GM12878 (cell line): ENCODE data around the gene TMEM87A.

Experiments used
- ATF2 ChIP-seq: IDR thresholded peaks from 2 replicates; pipeline ENCODE4 v1.6.1; 2012; ENCODE audit warnings: low read length, inconsistent platforms
- BHLHE40 ChIP-seq, 2 experiments: fragments of 450-650 bp in 1 of 2; IDR thresholded peaks; 2 replicates each; pipeline ENCODE4 v1.6.1; 2011 to 2017; ENCODE audit warnings: low read depth in 2 of 2, borderline replicate concordance in 1 of 2, improper control_type of control experiment in 1 of 2, low read length in 1 of 2, mild to moderate bottlenecking in 1 of 2
- CTCF ChIP-seq, 3 experiments: IDR thresholded peaks in 2 of 3; conservative IDR thresholded peaks in 1 of 3; 2 replicates each; pipeline ENCODE4 v1.5.1; 2011; ENCODE audit warnings: low read depth in 3 of 3, low read length in 3 of 3, mild to moderate bottlenecking in 3 of 3, control low read depth in 2 of 3, moderate library complexity in 2 of 3, inconsistent platforms in 1 of 3, mixed read lengths in 1 of 3; ENCODE audit not compliant: control insufficient read depth in 2 of 3, insufficient read depth in 1 of 3; ENCODE audit errors: extremely low read depth in 1 of 3
- EED ChIP-seq: sonication (generic); IDR thresholded peaks from 2 replicates; pipeline ENCODE4 v1.6.1; 2016; ENCODE audit warnings: antibody characterized with exemption, low read depth
- EP300 ChIP-seq, 2 experiments: fragments of 150-350 bp in 1 of 2; IDR thresholded peaks; 2 replicates each; pipeline ENCODE4 v1.6.1; 2011 to 2012; ENCODE audit warnings: low read depth in 2 of 2, low read length in 2 of 2, borderline replicate concordance in 1 of 2, improper control_type of control experiment in 1 of 2, inconsistent platforms in 1 of 2; ENCODE audit not compliant: control insufficient read depth in 1 of 2
- ESRRA ChIP-seq: IDR thresholded peaks from 2 replicates; pipeline ENCODE4 v1.6.1; 2012; ENCODE audit warnings: mild to moderate bottlenecking, low read length, improper control_type of control experiment
- GABPA ChIP-seq: IDR thresholded peaks from 2 replicates; pipeline ENCODE4 v1.6.1; 2014; ENCODE audit warnings: antibody characterized with exemption, low read depth, mild to moderate bottlenecking, inconsistent platforms
- POLR2A ChIP-seq: IDR thresholded peaks from 2 replicates; pipeline ENCODE4 v1.6.1; 2011; ENCODE audit warnings: low read depth, mild to moderate bottlenecking, low read length
- POLR2AphosphoS5 ChIP-seq: IDR thresholded peaks from 2 replicates; pipeline ENCODE4 v1.6.1; 2011; ENCODE audit warnings: mild to moderate bottlenecking, low read length, inconsistent platforms
- RELB ChIP-seq: fragments of 450-650 bp; IDR thresholded peaks from 2 replicates; pipeline ENCODE4 v1.6.1; 2017; ENCODE audit warnings: low read depth, mild to moderate bottlenecking, moderate library complexity
- TAF1 ChIP-seq: IDR thresholded peaks from 2 replicates; pipeline ENCODE4 v1.6.1; 2011; ENCODE audit warnings: mild to moderate bottlenecking, low read depth, low read length, borderline replicate concordance
- ZBTB33 ChIP-seq: fragments of 450-650 bp; IDR thresholded peaks from 2 replicates; pipeline ENCODE4 v1.6.1; 2017; ENCODE audit warnings: mild to moderate bottlenecking
- ZNF274 ChIP-seq: IDR thresholded peaks from one replicate; pipeline ENCODE4 v1.8.0; 2011; ENCODE audit not compliant: insufficient read length, insufficient read depth

- TF ChIP-seq ZBTB33 (no peak), GABPA (no peak), CTCF (IDR thresholded peaks at IDR 0.05 in 2 of 3, conservative IDR thresholded peaks at IDR 0.05 in 1 of 3; ENCODE audit: control insufficient read depth in 2 of 3, extremely low read depth in 1 of 3, insufficient read depth in 1 of 3, low read depth in 3 of 3, low read length in 3 of 3) (no peak), BHLHE40 (IDR thresholded peaks at IDR 0.05; ENCODE audit: borderline replicate concordance in 1 of 2, low read depth in 2 of 2, low read length in 1 of 2) (no peak), RELB (0 out of 2 replicates have a peak, but pooled peaks have one; percentile 26), TAF1 (no peak), ZNF274 (no peak), ATF2 (no peak), POLR2AphosphoS5 (no peak), POLR2A (no peak), EP300 (IDR thresholded peaks at IDR 0.05; ENCODE audit: borderline replicate concordance in 1 of 2, control insufficient read depth in 1 of 2, low read depth in 2 of 2, low read length in 2 of 2) (no peak), ESRRA (no peak), EED (peak; percentile 50; the same call in 1 of the 2 replicates)
Observed at GRCh38 chr15:42184296-42184695, 88.9 kb downstream of the TMEM87A start.
